ENCODE measurements around the gene TMEM127.
"Not testable (repeated sequence)": the region's sequence is repeated elsewhere in the genome, so short reads cannot be mapped to it uniquely, and the experiment has no call there.

Gene TMEM127

GRCh38 chr2:96262306-96262705 lies 3.5 kb downstream of the TMEM127 start:
- no peak for DNase-seq

GRCh38 chr2:96261328-96262003 lies 4.3 kb downstream of the TMEM127 start:
- DNase-seq = no peak

DNA sequence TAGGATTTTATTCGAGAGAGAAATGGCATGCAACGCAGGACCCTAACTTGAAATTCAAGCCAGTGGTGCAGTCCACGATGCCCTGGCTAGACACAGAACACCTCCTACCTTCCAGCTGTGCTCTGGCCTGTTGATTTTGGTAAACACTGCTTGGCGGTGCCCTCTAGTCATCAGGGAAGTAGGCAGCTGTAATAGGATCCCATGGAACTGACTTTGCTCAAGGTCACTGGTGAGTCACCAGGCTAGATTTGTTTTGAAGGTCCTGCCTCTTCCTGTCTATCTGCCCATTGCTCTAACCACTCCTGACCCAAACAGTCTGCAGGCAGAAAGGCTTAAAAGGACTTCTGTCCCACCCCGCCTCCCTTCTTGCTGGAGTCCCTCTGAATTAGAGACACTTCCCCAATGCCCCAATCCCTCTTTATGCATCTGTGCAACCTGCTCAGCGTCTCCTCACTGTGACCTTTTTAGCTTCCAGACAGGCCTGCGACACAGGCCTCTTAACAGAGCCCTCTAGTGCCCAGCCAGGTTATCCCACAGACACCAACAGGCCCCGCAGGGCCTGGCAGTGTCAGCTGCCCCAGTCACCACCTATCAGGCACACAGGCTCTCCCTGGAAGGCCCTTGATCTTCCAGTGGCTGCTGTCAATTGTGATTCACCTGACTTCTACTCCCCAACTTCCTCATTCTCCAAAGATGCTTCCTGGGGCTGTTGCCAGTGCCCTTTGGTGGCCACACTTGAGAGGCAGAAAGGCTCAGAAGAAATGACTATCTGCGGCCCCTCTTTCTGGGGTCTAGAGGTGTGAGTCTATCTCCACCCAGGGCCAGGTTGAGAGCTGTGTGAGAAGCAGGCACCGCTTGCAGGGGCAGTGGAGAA lies 5.2 kb downstream of the TMEM127 start:
- peak in 1 of 2 donors; percentile 15 for DNase-seq

- DNase-seq = no peak
Measured at GRCh38 chr2:96259497-96259921, 6.3 kb downstream of the TMEM127 start.

- DNase-seq = no peak
Measured at GRCh38 chr2:96258166-96259022, 7.4 kb downstream of the TMEM127 start.

DNA sequence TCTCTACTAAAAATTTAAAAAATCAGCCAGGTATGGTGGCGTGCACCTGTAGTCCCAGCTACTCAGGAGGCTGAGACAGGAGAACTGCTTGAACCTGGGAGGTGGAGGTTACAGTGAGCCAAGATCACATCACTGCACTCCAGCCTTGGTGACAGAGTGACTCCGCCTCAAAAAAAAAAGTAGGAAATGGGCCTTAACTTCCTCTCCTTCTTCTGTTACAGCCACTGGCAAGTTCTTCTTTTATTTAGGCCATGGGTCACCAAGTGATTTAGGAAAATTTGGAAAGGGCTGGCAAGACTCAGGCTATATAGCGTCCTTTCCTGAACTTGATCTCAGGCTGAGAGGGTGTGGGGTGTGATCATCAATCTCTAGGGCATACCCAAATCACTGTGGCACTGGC lies 8.1 kb downstream of the TMEM127 start:
- not testable (repeated sequence) for DNase-seq

DNA sequence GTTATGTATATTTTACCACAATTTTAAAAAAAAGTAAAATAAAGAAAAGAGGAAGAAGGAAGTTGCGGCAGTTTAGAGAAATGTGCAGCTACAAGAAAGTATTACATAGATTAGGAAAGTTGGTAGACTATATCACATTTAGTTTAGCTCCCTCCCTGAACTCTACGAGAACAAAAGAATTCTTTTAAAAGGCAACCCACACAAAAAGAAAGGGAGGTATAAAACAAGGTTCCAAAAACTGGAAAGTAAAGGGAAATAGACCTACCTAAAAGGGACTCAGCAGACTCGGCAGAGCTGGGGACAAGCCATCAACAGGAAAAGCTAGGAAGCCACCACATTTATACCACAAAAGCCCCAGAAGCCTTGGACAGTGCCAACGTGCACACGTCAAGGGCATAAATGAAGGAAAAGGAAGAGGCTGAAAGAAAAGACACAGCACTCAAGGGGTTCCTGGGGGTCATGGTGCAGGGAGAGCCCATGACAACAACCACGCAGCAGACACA lies 9.1 kb downstream of the TMEM127 start:
- no peak for DNase-seq

- DNase-seq = no peak
Measured at GRCh38 chr2:96254571-96254970, 11.2 kb downstream of the TMEM127 start.

DNA sequence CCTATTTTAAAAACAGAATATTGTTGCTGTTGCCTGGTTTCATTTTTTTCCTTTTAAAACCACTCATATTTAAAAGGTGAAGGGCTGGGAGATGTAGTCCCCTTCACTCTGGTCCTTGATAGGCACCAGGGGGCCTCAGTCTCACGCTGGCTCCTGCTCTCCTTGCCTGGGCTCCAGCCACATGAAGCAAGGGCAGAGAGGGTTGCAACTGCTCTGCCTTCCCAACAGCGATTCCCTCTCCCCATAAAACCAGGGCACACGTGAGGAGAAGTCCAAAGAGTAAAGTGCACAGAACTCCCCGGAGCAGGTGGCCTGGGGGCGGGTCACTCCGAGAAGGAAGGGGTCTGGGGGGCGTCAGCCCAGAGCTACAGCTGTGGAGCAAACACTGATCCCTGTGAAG lies 12.8 kb downstream of the TMEM127 start:
- DNase-seq = no peak

GRCh38 chr2:96252526-96252925 lies 13.3 kb downstream of the TMEM127 start:
- no peak for DNase-seq

- no peak for DNase-seq
Measured at GRCh38 chr2:96251721-96252292, 14.0 kb downstream of the TMEM127 start.

DNA sequence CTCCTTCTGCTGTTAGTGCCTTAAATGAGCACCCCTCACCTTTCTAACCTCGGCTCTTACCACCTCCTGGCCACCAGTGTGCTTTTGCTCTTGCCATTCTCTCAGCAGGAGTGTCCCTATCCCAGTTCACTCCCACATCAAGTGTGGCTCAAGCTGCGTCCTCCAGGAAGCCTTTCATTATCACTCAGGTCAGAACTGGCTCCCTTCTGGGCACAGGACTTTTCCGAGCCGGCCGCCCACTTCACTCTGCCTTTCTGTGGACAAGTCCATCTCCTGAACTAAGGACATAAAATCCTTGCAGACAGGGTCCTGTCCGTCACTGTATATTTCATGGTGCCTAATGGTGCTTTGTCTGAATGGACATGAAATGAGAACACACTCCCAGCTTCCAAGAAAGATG lies 15.6 kb downstream of the TMEM127 start:
- no peak for DNase-seq

- no peak for DNase-seq
Measured at GRCh38 chr2:96249654-96250053, 16.1 kb downstream of the TMEM127 start.

- no peak for DNase-seq
Measured at GRCh38 chr2:96248624-96249023, 17.2 kb downstream of the TMEM127 start.

- DNase-seq = no peak
Measured at GRCh38 chr2:96247896-96248295, 17.9 kb downstream of the TMEM127 start.

DNA sequence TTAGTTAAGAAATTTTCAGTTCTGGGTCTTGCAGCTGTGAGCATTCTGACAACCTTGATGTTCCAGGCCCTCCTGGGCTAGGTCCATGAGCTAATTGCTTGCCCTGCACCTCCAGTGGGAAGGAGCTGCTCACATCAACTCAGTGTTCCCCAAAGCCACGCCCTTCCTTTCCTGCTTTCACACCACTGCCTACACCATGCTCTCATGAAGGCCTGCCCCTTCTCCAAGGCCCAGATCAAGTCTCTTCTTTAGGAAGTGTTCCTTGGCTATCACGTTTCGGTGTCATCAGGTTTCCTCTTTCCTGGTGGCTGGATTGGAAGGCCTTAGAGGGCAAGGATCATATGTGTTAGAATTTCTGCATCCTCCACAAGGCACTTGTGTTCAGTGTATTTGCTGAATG lies 18.8 kb downstream of the TMEM127 start:
- no peak for DNase-seq

DNA sequence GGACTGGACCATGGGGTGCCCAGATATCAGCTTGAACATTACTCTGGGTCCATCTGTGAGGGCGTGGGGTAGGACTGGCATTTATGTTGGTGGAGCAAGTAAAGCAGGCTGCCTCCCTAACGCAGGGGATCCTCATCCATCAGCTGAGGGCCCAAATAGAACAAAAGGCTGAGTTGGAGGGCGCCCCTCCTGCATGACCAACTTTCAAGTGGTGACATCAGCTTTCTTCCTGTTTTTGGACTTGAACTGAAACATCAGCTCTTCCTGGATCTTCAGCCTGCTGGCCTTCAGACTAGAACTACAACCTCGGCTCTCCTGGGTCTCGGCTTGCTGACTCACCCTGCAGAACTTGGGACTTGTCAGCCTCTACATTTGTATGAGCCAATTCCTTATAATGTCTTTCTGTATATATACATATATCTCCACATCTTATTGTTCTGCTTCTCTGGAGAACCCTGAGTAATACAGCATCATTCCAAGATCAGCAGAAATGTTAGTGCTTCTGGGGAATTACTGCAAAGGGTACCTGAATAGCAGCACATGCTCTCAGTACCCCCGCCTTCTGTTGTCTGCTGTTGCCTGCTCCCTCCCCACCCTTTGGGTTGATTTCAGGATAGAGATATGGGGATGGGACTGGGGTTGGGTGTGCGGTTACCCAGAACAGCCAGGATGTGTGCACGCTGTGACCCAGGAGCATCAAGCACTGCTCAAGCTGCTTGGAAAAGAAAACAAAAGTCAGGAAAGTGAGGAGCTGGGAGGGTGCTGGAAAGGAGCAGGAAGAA lies 20.0 kb downstream of the TMEM127 start:
- DNase-seq = no peak

GRCh38 chr2:96243843-96244242 lies 22.0 kb downstream of the TMEM127 start:
- DNase-seq = no peak

GRCh38 chr2:96241900-96242611 lies 23.7 kb downstream of the TMEM127 start:
- DNase-seq = peak; percentile 27 to 29

- no peak for DNase-seq
Measured at GRCh38 chr2:96241227-96241626, 24.6 kb downstream of the TMEM127 start.

GRCh38 chr2:96240341-96241038 lies 25.3 kb downstream of the TMEM127 start:
- no peak for DNase-seq
